ENCODE measurements around the gene RAF1. TPM values are rescaled to one million over a fixed set of nuclear protein-coding genes. Genes with fewer than 3 reads are reported as not detected.

RAF1 gene
- total and polyA plus RNA-seq, 2 of the 8 experiments (the other 6 are each of a cell fraction or from before 2014, with no cell fraction given) = 103 to 118 TPM

DNA sequence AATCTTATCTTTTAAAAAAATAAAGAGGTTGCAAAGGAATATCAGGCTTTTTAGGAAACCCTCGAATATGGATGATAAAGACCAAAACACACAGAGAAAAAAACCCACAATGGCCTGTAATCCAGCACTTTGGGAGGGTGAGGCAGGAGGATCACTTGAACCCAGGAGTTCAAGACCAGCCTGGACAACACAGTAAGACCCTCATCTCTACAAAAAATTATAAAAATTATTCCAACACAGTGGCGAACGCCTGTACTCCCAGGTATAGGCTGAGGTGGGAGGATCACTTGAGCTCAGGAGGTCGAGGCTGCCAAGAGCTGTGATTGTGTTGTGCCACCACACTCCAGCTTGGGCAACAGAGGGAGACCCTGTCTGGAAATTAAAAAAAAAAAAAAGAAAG, 30.8 kb downstream of the RAF1 start (continued):
- no peak for TF ChIP-seq POLR2A (IDR thresholded peaks at IDR 0.05; ENCODE audit: control extremely low read depth in 1 of 2, low read depth in 2 of 2, low read length in 2 of 2)
